ENCODE measurements around the gene CRYZ. TPM values are rescaled to one million over a fixed set of nuclear protein-coding genes. Genes with fewer than 3 reads are reported as not detected.

CRYZ gene
- polyA plus RNA-seq, 1 experiment = 108 TPM

DNA sequence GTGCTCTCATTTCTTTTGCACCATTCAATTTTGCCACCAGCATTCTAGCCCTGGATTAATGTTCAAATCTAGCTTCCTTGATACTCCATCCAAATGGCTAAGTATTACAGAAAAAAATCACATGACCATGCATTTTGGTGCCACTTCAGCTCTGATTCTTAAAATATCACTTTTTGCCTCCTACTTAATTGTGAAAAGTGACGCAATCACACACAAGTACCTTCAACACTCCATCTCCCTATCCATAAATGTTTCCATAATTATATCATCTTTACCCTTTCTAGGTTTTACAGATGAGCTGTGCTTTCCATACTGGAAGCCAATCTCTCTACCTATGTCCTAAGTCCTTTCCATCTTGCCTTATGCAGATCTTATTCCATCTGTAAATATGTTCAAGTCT is 16.0 kb downstream of the CRYZ start:
- no peak overlapping the region for H3K27ac ChIP-seq (ENCODE audit: low read depth, low read length)
- no peaks in the 10 kb centered on the region for H3K27me3 ChIP-seq (ENCODE audit: control insufficient read depth, insufficient read depth, low read length)
- H3K4me3 ChIP-seq (ENCODE audit: low read depth, low read length) = no peak overlapping the region
- ChIA-PET CTCF (interaction anchor here (5.8 kb wide), 1 partner anchor 26 kb away, joined by 38 read pairs; no protein-coding TSS in a partner anchor), POLR2A (no interaction called here)
- TF ChIP-seq, protein P1, sequence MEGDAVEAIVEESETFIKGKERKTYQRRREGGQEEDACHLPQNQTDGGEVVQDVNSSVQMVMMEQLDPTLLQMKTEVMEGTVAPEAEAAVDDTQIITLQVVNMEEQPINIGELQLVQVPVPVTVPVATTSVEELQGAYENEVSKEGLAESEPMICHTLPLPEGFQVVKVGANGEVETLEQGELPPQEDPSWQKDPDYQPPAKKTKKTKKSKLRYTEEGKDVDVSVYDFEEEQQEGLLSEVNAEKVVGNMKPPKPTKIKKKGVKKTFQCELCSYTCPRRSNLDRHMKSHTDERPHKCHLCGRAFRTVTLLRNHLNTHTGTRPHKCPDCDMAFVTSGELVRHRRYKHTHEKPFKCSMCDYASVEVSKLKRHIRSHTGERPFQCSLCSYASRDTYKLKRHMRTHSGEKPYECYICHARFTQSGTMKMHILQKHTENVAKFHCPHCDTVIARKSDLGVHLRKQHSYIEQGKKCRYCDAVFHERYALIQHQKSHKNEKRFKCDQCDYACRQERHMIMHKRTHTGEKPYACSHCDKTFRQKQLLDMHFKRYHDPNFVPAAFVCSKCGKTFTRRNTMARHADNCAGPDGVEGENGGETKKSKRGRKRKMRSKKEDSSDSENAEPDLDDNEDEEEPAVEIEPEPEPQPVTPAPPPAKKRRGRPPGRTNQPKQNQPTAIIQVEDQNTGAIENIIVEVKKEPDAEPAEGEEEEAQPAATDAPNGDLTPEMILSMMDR (IDR thresholded peaks at IDR 0.05; ENCODE audit: low read depth, low read length) = no peak
- H3K9me3 ChIP-seq (ENCODE audit: control insufficient read depth, insufficient read depth, low read length) = no peaks in the 10 kb centered on the region
- DNase-seq (ENCODE audit: low read depth, low spot score) = no peak

DNA sequence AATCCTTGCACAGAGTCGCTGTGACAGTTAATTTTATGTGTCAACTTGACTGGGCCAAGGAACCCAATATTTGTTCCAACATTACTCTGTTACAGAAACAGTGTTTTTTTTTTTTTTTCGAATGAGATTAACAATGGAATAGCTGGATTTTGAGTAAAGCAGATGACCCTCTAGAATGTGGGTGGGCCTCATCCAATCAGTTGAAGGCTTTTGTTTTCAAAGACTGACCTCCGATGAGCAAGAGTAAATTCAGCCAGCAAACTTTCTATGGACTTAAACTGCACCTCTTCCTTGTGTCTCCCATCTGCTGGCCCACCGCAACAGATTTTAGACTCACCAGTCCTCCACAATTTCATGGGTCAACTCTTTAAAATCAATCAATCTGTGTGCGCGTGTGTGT is 17.0 kb downstream of the CRYZ start:
- CTCF ChIA-PET = interaction anchor here (1.5 to 5.8 kb wide), 3 partner anchors 10 to 25 kb away, joined by 3 to 45 read pairs (median 38); partner anchors contain the start of genes CRYZ and TYW3
- no peaks in the 10 kb centered on the region for H3K9me3 ChIP-seq (ENCODE audit: control insufficient read depth, insufficient read depth, low read length)
- no peaks in the 10 kb centered on the region for H3K27me3 ChIP-seq (ENCODE audit: control insufficient read depth, insufficient read depth, low read length)
- TF ChIP-seq, protein P1 (IDR thresholded peaks at IDR 0.05; ENCODE audit: low read depth, low read length) = no peak
- H3K4me3 ChIP-seq (ENCODE audit: low read depth, low read length) = no peak overlapping the region
- no peak for DNase-seq (ENCODE audit: low read depth, low spot score)
- H3K27ac ChIP-seq (ENCODE audit: low read depth, low read length) = no peak overlapping the region
- POLR2A ChIA-PET = no interaction called here

DNA sequence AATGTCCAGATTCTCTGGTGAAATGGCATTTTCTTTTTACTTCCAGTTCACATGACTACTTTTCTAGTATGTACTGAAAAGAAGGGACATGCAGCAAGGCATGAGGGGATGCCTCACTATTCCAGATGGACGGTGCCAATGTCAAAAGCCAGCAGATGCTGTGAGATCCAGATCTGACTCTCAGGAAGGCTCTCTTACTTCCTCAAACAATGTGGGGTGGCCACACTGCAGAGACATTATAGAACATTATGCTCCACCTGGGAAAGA is 17.7 kb downstream of the CRYZ start:
- no peaks in the 10 kb centered on the region for H3K27me3 ChIP-seq (ENCODE audit: control insufficient read depth, insufficient read depth, low read length)
- no peak for DNase-seq (ENCODE audit: low read depth, low spot score)
- H3K4me3 ChIP-seq (ENCODE audit: low read depth, low read length) = no peak overlapping the region
- no peaks in the 10 kb centered on the region for H3K9me3 ChIP-seq (ENCODE audit: control insufficient read depth, insufficient read depth, low read length)
- POLR2A ChIA-PET = no interaction called here
- H3K27ac ChIP-seq (ENCODE audit: low read depth, low read length) = peak overlapping the region; percentile 43
- CTCF ChIA-PET = interaction anchor here (1.3 to 5.8 kb wide), 4 partner anchors 9 to 24 kb away, joined by 3 to 45 read pairs (median 20); partner anchors contain the start of genes CRYZ and TYW3
- TF ChIP-seq, protein P1 (IDR thresholded peaks at IDR 0.05; ENCODE audit: low read depth, low read length) = no peak

DNA sequence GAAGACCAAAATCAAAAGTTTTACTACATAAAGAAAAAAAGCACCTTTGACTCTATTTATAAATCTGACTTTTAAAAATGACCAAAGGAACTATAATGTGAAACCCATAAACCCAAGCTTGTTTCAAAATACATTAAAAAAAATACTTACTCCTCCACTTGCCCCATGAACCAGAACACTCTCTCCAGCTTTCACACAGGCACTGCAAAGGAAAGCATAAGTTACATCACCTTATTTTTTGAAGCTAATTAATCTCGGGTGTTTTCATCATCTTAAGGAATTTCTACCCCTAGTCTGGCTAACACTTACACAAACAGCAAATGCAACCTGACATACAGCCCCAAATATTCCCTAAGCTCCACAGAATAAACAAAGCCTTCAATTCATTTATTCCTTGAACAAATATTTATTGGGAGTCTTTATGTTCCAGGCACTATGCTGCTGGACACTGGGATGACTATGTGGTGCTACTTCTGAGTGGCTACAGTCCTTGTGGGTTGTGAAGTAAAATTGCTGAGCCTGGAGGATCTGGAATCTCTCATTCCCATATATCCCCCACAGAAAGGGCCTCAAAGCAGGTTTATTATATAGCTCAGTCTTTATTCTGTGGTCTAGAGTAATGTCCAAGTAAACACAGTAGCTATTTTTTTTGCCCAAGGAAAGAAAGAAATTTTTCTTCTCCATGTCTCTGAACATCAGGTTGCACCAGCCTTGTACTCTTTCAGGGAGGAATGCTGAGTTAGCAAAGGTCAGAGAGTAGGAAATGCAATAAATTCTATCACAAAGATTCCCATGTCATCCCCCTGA is 18.2 kb downstream of the CRYZ start:
- Histone ChIP-seq H3K9me3 (ENCODE audit: control insufficient read depth, insufficient read depth, low read length) (no peaks in the 10 kb centered on the region), H3K4me3 (ENCODE audit: low read depth, low read length) (no peak overlapping the region), H3K27me3 (ENCODE audit: control insufficient read depth, insufficient read depth, low read length) (no peaks in the 10 kb centered on the region), H3K27ac (ENCODE audit: low read depth, low read length) (peak overlapping the region; percentile 43)
- TF ChIP-seq, protein P1 (IDR thresholded peaks at IDR 0.05; ENCODE audit: low read depth, low read length) = no peak
- ChIA-PET CTCF (interaction anchor here (0.6 to 5.8 kb wide), 7 partner anchors 9 to 1026 kb away, joined by 3 to 45 read pairs (median 4); partner anchors contain the start of genes CRYZ and TYW3), POLR2A (interaction anchor here (0.8 kb wide), 1 partner anchor 19 kb away, joined by 3 read pairs; the partner anchor contains the start of gene TYW3)
- peak; percentile 8 for DNase-seq (ENCODE audit: low read depth, low spot score)

DNA sequence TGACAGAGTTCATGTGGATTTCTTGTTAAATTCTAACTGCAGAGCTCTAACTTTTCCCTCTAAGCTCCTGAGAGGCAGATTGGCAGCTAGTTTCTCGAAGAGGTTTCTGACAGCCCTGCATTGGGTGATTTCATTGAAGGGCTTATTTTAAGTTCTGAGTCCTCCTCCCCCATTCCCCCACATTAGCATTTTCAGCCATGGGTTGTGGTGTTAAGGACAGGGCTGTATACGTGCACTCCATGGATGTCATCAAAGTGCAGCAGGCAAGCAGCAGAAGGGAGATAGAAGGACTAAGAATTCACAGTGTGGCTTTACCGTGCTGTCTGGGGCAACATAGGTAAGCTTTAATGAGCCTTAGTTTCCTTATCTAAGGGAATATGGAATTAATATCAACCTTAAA is 19.0 kb downstream of the CRYZ start:
- DNase-seq (ENCODE audit: low read depth, low spot score) = no peak
- POLR2A ChIA-PET = no interaction called here
- CTCF ChIA-PET = interaction anchor here (0.6 to 5.8 kb wide), 3 partner anchors 20 to 1025 kb away, joined by 4 to 45 read pairs (median 38); partner anchors contain the start of genes CRYZ and TYW3
- Histone ChIP-seq H3K27me3 (ENCODE audit: control insufficient read depth, insufficient read depth, low read length) (no peaks in the 10 kb centered on the region), H3K27ac (ENCODE audit: low read depth, low read length) (no peak overlapping the region), H3K9me3 (ENCODE audit: control insufficient read depth, insufficient read depth, low read length) (no peaks in the 10 kb centered on the region), H3K4me3 (ENCODE audit: low read depth, low read length) (no peak overlapping the region)
- TF ChIP-seq, protein P1 (IDR thresholded peaks at IDR 0.05; ENCODE audit: low read depth, low read length) = no peak

Measured in AG04450 (cell line).